H1 (cell line): ENCODE data around the gene UVRAG. TPM values are rescaled to one million over a fixed set of nuclear protein-coding genes. Genes with fewer than 3 reads are reported as not detected.
A peak's percentile ranks its signal among the peaks of the same experiment; 100 is the strongest.

Experiments used
- ASH2L ChIP-seq: fragments of 200-600, 300-600 bp; sonication (generic); IDR thresholded peaks from one replicate; pipeline ENCODE4 v1.7.1; 2017; ENCODE audit warnings: low read length
- BACH1 ChIP-seq: IDR thresholded peaks from 2 replicates; pipeline ENCODE4 v1.6.1; 2012; ENCODE audit warnings: low read length, improper control_type of control experiment
- CTBP2 ChIP-seq: IDR thresholded peaks from 2 replicates; pipeline ENCODE4 v1.7.0; 2011; ENCODE audit warnings: borderline replicate concordance, mild to moderate bottlenecking, moderate library complexity, mixed read lengths, low read length; ENCODE audit not compliant: insufficient read depth, insufficient read length
- EP300 ChIP-seq, 2 experiments: IDR thresholded peaks; 1 replicate in 1 of 2; 2 replicates in 1 of 2; pipeline ENCODE4 v1.6.1; 2011 to 2012; ENCODE audit warnings: low read depth in 2 of 2, low read length in 2 of 2, mild to moderate bottlenecking in 2 of 2, borderline replicate concordance in 1 of 2, inconsistent platforms in 1 of 2, moderate library complexity in 1 of 2
- GABPA ChIP-seq: IDR thresholded peaks from 2 replicates; pipeline ENCODE4 v1.6.1; 2011; ENCODE audit warnings: mild to moderate bottlenecking, low read length, moderate library complexity, borderline replicate concordance; ENCODE audit not compliant: insufficient read depth
- MAFK ChIP-seq: IDR thresholded peaks from 2 replicates; pipeline ENCODE4 v1.6.1; 2012; ENCODE audit warnings: low read depth, mild to moderate bottlenecking, improper control_type of control experiment, low read length
- MAX ChIP-seq: IDR thresholded peaks from 2 replicates; pipeline ENCODE4 v1.6.1; 2012; ENCODE audit warnings: inconsistent platforms
- NRF1 ChIP-seq: IDR thresholded peaks from 2 replicates; pipeline ENCODE4 v1.6.1; 2011; ENCODE audit warnings: mild to moderate bottlenecking, low read depth, low read length, improper control_type of control experiment
- POU5F1 ChIP-seq: IDR thresholded peaks from 2 replicates; pipeline ENCODE4 v1.6.1; 2011; ENCODE audit warnings: low read depth, mild to moderate bottlenecking, low read length, moderate library complexity
- RAD21 ChIP-seq, 2 experiments: IDR thresholded peaks in 1 of 2; conservative IDR thresholded peaks in 1 of 2; 2 replicates each; pipeline ENCODE4 v1.6.1; 2011; ENCODE audit warnings: low read depth in 2 of 2, low read length in 2 of 2, improper control_type of control experiment in 1 of 2, inconsistent platforms in 1 of 2, mild to moderate bottlenecking in 1 of 2, moderate library complexity in 1 of 2
- SIN3A ChIP-seq, 2 experiments: IDR thresholded peaks in 1 of 2; conservative IDR thresholded peaks in 1 of 2; 2 replicates each; pipeline ENCODE4 v1.6.1; 2011 to 2012; ENCODE audit warnings: low read length in 2 of 2, improper control_type of control experiment in 1 of 2, low read depth in 1 of 2, mild to moderate bottlenecking in 1 of 2
- SIX5 ChIP-seq: IDR thresholded peaks from 2 replicates; pipeline ENCODE4 v1.6.1; 2011; ENCODE audit warnings: mild to moderate bottlenecking, low read depth, low read length
- SUZ12 ChIP-seq: fragments of 200-600 bp; sonication (generic); IDR thresholded peaks from 2 replicates; pipeline ENCODE4 v1.6.1; 2012; ENCODE audit warnings: mild to moderate bottlenecking, inconsistent platforms, low read length, moderate library complexity, mixed read lengths
- TAF1 ChIP-seq: IDR thresholded peaks from 2 replicates; pipeline ENCODE4 v1.6.1; 2011; ENCODE audit warnings: mild to moderate bottlenecking, low read depth, low read length
- TAF7 ChIP-seq: optimal IDR thresholded peaks from 2 replicates; pipeline ENCODE3; 2011; ENCODE audit warnings: low read depth, mild to moderate bottlenecking, inconsistent platforms, low read length, moderate library complexity, borderline replicate concordance
- TCF12 ChIP-seq: IDR thresholded peaks from 2 replicates; pipeline ENCODE4 v1.6.1; 2011; ENCODE audit warnings: low read depth, mild to moderate bottlenecking, low read length
- TEAD4 ChIP-seq: IDR thresholded peaks from 2 replicates; pipeline ENCODE4 v1.6.1; 2012; ENCODE audit warnings: low read depth, low read length, inconsistent platforms, mixed read lengths
- polyA plus RNA-seq, 7 experiments: library from polyadenylated mRNA; depleted of rRNA in 3 of 7; stranded (reverse) in 5 of 7; unstranded in 2 of 7; fragments of >200 nt in 5 of 7; fragments of 200-250 nt in 2 of 7; gene quantifications; 1 replicate in 5 of 7; 2 replicates in 1 of 7; 4 replicates in 1 of 7; pipeline versions ENCODE4 v1.2.1 to v1.2.3, GENCODE V29; 2011 to 2013; ENCODE audit warnings: missing spikeins in 2 of 7, mixed read lengths in 2 of 7
- total RNA-seq: library from RNA; stranded (reverse); fragmentation: NEBNext Ultra II Directional; extraction: Animal tissue kit (Norgen Biotek cat#: 25700); gene quantifications from 2 replicates; pipeline ENCODE4 v1.2.1, GENCODE V29; 2021
- TF ChIP-seq, protein P1 (sequence below): IDR thresholded peaks from 2 replicates; pipeline ENCODE4 v1.6.1; 2011; ENCODE audit warnings: low read depth, mild to moderate bottlenecking, low read length; ENCODE audit not compliant: insufficient read depth
- TF ChIP-seq, protein P2 (sequence below), 3 experiments: IDR thresholded peaks; 1 replicate in 2 of 3; 2 replicates in 1 of 3; pipeline versions ENCODE4 v1.5.1 to v1.6.1; 2011; ENCODE audit warnings: low read length in 3 of 3, mild to moderate bottlenecking in 3 of 3, inconsistent platforms in 2 of 3, low read depth in 1 of 3, moderate library complexity in 1 of 3; ENCODE audit not compliant: insufficient read depth in 1 of 3; ENCODE audit errors: control extremely low read depth in 1 of 3

The UVRAG gene
- total and polyA plus RNA-seq, 2 of the 8 experiments (the other 6 are each of a cell fraction or from before 2014, with no cell fraction given), result 5.5 to 14.7 TPM

DNA sequence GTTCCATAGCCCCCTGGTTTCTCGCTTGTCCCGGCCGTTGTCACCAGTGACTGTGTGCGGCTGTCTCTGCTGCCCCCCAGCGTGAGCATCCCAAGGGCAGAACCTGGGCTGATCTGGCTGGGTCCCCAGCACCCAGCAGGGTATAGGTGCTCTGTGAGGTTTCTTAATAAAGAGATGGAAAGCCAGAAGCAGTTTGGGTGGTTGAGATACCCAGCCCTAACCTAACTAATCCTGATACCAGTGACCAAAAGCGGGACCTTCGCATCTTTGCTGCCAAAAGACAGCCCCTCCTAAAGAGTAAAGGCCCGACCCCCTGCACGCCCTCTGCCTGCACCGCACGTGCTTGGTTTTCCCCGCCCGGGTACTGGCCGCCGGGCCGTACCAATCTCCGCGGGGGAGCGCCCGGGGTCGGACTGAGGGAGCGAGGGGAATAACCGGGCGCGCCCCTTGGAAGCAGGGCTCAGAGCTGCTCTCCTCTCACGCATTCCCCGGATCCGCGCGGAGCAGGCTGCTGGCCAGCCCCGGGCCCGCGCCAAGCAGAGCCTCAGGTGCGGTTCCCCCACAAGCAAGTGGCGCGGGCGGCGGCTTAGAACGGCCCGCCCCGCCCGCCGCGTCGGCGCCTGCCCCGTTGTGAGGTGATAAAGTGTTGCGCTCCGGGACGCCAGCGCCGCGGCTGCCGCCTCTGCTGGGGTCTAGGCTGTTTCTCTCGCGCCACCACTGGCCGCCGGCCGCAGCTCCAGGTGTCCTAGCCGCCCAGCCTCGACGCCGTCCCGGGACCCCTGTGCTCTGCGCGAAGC, 46.7 kb upstream of the UVRAG start, which contains the start of gene DGAT2 (continued):
- TF ChIP-seq BACH1 (no peak), EP300 (IDR thresholded peaks at IDR 0.05; ENCODE audit: borderline replicate concordance in 1 of 2, low read depth in 2 of 2, low read length in 2 of 2) (peak in 1 of 2 experiments; percentile 93; a peak in 1 of 3 replicates), POU5F1 (no peak), CTBP2 (peak; percentile 28), TCF12 (no peak), TAF7 (peak; percentile 33), GABPA (no peak), SIX5 (no peak), SUZ12 (no peak), MAFK (no peak), NRF1 (no peak), ASH2L (peak; percentile 19), SIN3A (conservative IDR thresholded peaks at IDR 0.05 in 1 of 2, IDR thresholded peaks at IDR 0.05 in 1 of 2; ENCODE audit: low read depth in 1 of 2, low read length in 2 of 2) (no peak), TEAD4 (no peak), MAX (peak; percentile 99), TAF1 (0 out of 2 replicates have a peak, but pooled peaks have one; percentile 9), RAD21 (IDR thresholded peaks at IDR 0.05 in 1 of 2, conservative IDR thresholded peaks at IDR 0.05 in 1 of 2; ENCODE audit: low read depth in 2 of 2, low read length in 2 of 2) (peak; percentile 3 to 27; a peak in 1 of 4 replicates)
- TF ChIP-seq, protein P1, sequence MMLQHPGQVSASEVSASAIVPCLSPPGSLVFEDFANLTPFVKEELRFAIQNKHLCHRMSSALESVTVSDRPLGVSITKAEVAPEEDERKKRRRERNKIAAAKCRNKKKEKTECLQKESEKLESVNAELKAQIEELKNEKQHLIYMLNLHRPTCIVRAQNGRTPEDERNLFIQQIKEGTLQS, result no peak
- TF ChIP-seq, protein P2, sequence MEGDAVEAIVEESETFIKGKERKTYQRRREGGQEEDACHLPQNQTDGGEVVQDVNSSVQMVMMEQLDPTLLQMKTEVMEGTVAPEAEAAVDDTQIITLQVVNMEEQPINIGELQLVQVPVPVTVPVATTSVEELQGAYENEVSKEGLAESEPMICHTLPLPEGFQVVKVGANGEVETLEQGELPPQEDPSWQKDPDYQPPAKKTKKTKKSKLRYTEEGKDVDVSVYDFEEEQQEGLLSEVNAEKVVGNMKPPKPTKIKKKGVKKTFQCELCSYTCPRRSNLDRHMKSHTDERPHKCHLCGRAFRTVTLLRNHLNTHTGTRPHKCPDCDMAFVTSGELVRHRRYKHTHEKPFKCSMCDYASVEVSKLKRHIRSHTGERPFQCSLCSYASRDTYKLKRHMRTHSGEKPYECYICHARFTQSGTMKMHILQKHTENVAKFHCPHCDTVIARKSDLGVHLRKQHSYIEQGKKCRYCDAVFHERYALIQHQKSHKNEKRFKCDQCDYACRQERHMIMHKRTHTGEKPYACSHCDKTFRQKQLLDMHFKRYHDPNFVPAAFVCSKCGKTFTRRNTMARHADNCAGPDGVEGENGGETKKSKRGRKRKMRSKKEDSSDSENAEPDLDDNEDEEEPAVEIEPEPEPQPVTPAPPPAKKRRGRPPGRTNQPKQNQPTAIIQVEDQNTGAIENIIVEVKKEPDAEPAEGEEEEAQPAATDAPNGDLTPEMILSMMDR (IDR thresholded peaks at IDR 0.05; ENCODE audit: control extremely low read depth in 1 of 3, insufficient read depth in 1 of 3, low read depth in 1 of 3, low read length in 3 of 3), result peak in 1 of 3 experiments; percentile 4; a peak in 1 of 4 replicates
